Measurements from ENCODE around the gene CCN2. TPM values are rescaled to one million over a fixed set of nuclear protein-coding genes. Genes with fewer than 3 reads are reported as not detected.
"Not testable (repeated sequence)": the region's sequence is repeated elsewhere in the genome, so short reads cannot be mapped to it uniquely, and the experiment has no call there.

Gene CCN2
- total RNA-seq, 1 experiment from 2014 or later: 49.4 TPM

DNA sequence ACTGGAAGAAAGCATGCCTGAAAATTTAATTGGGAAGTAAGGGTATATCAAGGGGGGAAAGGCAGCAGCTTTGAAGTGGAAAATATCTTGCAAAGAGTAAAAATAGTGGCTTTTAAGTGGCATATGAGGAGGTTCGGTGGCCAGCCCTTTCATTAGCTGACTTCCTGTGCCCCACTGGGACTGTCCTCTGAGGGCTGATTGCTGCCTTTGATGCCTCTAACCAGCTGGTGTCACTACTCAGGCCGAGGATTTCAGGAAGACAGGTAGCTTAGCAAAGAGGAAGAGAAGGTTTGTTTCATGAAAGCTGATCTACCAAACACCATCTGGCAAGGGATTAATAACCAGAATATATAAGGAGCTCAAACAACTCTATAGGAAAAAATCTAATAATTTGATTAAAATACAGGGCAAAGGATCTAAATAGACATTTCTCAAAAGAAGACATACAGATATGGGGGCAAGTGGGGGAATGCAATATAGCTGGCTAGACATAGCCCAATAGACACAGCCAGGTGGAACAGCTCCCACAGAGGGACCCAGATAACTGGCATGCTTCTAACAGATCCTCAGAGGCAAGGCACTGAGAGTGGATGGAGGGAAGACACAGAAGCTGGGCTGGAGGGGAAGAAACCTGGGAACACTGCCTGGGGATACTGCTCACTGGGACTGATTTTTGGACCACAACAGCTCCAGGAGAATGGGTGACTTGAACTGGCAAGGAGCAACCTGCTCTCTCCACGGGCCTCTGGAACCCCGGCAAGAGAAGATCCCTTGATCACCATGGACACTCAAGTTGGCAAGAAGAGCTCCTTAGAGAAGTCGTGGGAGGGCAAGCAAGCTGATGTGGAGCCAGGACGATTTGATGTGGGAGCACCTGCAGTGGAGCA lies 33.2 kb downstream of the CCN2 start:
- H3K36me3 Mint-ChIP-seq (ENCODE audit: insufficient read depth, unreplicated experiment): no peaks in the 10 kb centered on the region
- CTCF ChIA-PET: interaction anchor here (0.6 to 5.3 kb wide), 14 partner anchors 13 to 380 kb away, joined by 3 to 79 read pairs (median 5); no protein-coding TSS in a partner anchor
- H3K4me1 Mint-ChIP-seq (ENCODE audit: insufficient read depth, unreplicated experiment): no peaks in the 10 kb centered on the region
- no peak for DNase-seq (ENCODE audit: unreplicated experiment)
- POLR2A ChIA-PET: interaction anchor here (0.6 to 1.1 kb wide), 2 partner anchors 10 to 362 kb away, joined by 3 read pairs; no protein-coding TSS in a partner anchor
- intact Hi-C loops (cut with micrococcal nuclease): no loop called here
- H3K27me3 Mint-ChIP-seq (ENCODE audit: insufficient read depth, unreplicated experiment): no peaks in the 10 kb centered on the region
- TF ChIP-seq, protein P1, sequence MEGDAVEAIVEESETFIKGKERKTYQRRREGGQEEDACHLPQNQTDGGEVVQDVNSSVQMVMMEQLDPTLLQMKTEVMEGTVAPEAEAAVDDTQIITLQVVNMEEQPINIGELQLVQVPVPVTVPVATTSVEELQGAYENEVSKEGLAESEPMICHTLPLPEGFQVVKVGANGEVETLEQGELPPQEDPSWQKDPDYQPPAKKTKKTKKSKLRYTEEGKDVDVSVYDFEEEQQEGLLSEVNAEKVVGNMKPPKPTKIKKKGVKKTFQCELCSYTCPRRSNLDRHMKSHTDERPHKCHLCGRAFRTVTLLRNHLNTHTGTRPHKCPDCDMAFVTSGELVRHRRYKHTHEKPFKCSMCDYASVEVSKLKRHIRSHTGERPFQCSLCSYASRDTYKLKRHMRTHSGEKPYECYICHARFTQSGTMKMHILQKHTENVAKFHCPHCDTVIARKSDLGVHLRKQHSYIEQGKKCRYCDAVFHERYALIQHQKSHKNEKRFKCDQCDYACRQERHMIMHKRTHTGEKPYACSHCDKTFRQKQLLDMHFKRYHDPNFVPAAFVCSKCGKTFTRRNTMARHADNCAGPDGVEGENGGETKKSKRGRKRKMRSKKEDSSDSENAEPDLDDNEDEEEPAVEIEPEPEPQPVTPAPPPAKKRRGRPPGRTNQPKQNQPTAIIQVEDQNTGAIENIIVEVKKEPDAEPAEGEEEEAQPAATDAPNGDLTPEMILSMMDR (IDR thresholded peaks at IDR 0.05; ENCODE audit: unreplicated experiment): no peak
- H3K9me3 Mint-ChIP-seq (ENCODE audit: unreplicated experiment): no peaks in the 10 kb centered on the region
- no TSS peak for BruUV-seq (replicated peaks)
- no peak overlapping the region for H3K27ac Mint-ChIP-seq (ENCODE audit: low read depth, unreplicated experiment)
- H3K4me3 Mint-ChIP-seq (ENCODE audit: unreplicated experiment): no peak overlapping the region

DNA sequence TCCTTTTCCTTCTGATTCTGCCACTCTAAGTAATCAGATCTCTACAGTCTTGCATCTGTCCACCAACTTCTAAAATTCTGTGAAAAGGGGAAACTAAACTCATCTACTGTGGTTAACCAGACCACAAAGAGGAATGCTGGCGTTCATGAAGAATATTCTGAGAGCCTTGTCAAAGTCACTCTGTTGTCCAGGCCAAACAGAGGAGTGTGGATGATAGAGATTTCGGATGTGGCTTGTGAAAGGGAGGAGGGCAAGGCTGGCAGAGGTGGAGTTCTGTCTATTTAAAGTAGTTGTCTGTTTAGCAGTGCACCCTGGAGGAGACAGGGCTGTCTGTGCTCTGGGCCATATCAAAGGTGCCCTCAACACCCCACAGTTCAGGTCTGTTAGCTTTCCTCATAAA lies 33.9 kb downstream of the CCN2 start:
- TF ChIP-seq, protein P1 (IDR thresholded peaks at IDR 0.05; ENCODE audit: unreplicated experiment): no peak
- DNase-seq (ENCODE audit: unreplicated experiment): no peak
- POLR2A ChIA-PET: interaction anchor here (0.6 kb wide), 1 partner anchor 10 kb away, joined by 3 read pairs; no protein-coding TSS in a partner anchor
- no peaks in the 10 kb centered on the region for H3K4me1 Mint-ChIP-seq (ENCODE audit: insufficient read depth, unreplicated experiment)
- intact Hi-C loops (cut with micrococcal nuclease): no loop called here
- no peak overlapping the region for H3K27ac Mint-ChIP-seq (ENCODE audit: low read depth, unreplicated experiment)
- CTCF ChIA-PET: interaction anchor here (0.6 to 5.3 kb wide), 15 partner anchors 20 to 381 kb away, joined by 3 to 79 read pairs (median 5); no protein-coding TSS in a partner anchor
- BruUV-seq (replicated peaks): no TSS peak
- H3K36me3 Mint-ChIP-seq (ENCODE audit: insufficient read depth, unreplicated experiment): no peaks in the 10 kb centered on the region
- H3K4me3 Mint-ChIP-seq (ENCODE audit: unreplicated experiment): no peak overlapping the region
- no peaks in the 10 kb centered on the region for H3K9me3 Mint-ChIP-seq (ENCODE audit: unreplicated experiment)
- H3K27me3 Mint-ChIP-seq (ENCODE audit: insufficient read depth, unreplicated experiment): peaks cover 6% of the 10 kb centered on the region

DNA sequence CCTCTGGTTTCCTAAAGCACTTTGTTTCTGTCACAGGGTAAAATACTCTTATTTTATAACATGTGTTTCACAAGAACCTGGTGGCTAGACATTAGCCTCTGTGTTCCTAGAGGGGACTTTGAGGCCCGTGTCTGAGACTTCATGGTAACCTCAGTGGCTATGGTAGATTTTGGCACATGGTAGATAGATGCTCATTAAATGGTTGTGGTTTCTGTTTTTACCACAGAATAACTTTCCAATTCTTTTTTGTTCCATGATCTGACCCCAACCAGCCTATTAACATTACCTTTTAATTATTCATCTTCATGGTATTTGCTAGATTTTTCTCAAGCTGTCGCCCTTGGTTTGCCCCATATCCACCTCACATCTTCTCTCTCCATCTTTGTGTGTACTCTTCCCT lies 34.3 kb downstream of the CCN2 start:
- Mint-ChIP-seq H3K36me3 (ENCODE audit: insufficient read depth, unreplicated experiment) (no peaks in the 10 kb centered on the region), H3K9me3 (ENCODE audit: unreplicated experiment) (no peaks in the 10 kb centered on the region), H3K27ac (ENCODE audit: low read depth, unreplicated experiment) (no peak overlapping the region), H3K4me3 (ENCODE audit: unreplicated experiment) (no peak overlapping the region), H3K4me1 (ENCODE audit: insufficient read depth, unreplicated experiment) (no peaks in the 10 kb centered on the region), H3K27me3 (ENCODE audit: insufficient read depth, unreplicated experiment) (peaks cover 11% of the 10 kb centered on the region)
- TF ChIP-seq, protein P1 (IDR thresholded peaks at IDR 0.05; ENCODE audit: unreplicated experiment): no peak
- intact Hi-C loops (cut with micrococcal nuclease): no loop called here
- ChIA-PET POLR2A (no interaction called here), CTCF (interaction anchor here (0.6 to 5.3 kb wide), 15 partner anchors 7 to 373 kb away, joined by 3 to 79 read pairs (median 10); no protein-coding TSS in a partner anchor)
- no TSS peak for BruUV-seq (replicated peaks)
- no peak for DNase-seq (ENCODE audit: unreplicated experiment)

DNA sequence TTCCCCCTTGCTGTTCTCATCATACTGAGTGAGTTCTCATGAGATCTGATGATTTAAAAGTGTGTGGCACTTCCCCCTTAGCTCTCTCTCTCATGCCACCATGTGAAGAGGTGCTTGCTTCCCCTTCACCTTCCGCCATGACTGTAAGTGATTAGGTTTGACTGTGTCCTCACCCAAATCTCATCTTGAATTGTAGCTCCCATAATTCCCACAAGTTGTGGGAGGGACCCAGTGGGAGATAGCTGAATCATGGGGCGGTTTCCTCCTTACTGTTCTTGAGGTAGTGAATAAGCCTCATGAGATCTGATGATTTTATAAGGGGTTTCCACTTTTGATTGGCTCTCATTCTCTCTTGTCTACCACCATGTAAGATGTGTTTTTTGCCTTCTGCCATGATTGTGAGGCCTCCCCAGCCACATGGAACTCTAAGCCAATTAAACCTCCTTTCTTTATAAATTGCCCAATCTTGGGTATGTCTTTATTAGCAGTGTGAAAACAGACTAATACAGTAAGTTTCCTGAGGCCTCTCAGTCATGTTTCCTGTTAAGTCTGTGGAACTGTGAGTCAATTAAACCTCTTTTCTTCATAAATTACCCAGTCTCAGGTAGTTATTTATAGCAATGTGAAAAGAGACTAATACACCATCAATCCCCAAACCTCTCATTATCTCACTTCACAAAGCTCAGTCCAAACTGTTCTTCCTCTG lies 34.9 kb downstream of the CCN2 start:
- ChIA-PET POLR2A (interaction anchor here (0.6 kb wide), 1 partner anchor 36 kb away, joined by 3 read pairs; no protein-coding TSS in a partner anchor), CTCF (interaction anchor here (0.6 to 5.3 kb wide), 39 partner anchors 8 to 554 kb away, joined by 3 to 79 read pairs (median 7); partner anchors contain the start of gene CCN2)
- H3K36me3 Mint-ChIP-seq (ENCODE audit: insufficient read depth, unreplicated experiment): not testable (repeated sequence)

More for the DNA sequence above, 34.9 kb downstream of the CCN2 start:
- H3K4me1 Mint-ChIP-seq (ENCODE audit: insufficient read depth, unreplicated experiment); H3K27ac Mint-ChIP-seq (ENCODE audit: low read depth, unreplicated experiment); BruUV-seq (replicated peaks); H3K9me3 Mint-ChIP-seq (ENCODE audit: unreplicated experiment); H3K4me3 Mint-ChIP-seq (ENCODE audit: unreplicated experiment); DNase-seq (ENCODE audit: unreplicated experiment); intact Hi-C loops (cut with micrococcal nuclease): not testable (repeated sequence)
- H3K27me3 Mint-ChIP-seq (ENCODE audit: insufficient read depth, unreplicated experiment): peaks cover 17% of the 10 kb centered on the region

Measured in MCF 10A (cell line).